OCI-LY3 (cell line): ENCODE measurements around the gene RPH3AL.

ENCODE experiments used
- CTCF ChIP-seq: fragments of 200-600, 300-600 bp; sonication (generic); IDR thresholded peaks from 2 replicates; pipeline ENCODE4 v1.5.1; 2014; ENCODE audit warnings: antibody characterized with exemption, low read length, low read depth
- EZH2phosphoT487 ChIP-seq: fragments of 200-600 bp; shearing (Covaris generic); IDR thresholded peaks from 2 replicates; pipeline ENCODE4 v1.6.1; 2018; ENCODE audit warnings: antibody characterized with exemption, mixed run types, low read depth

- no peak for TF ChIP-seq CTCF
- TF ChIP-seq EZH2phosphoT487: no peak
Observed at GRCh38 chr17:183021-183420, 169.6 kb downstream of the RPH3AL start.
